Activated CD4-positive, alpha-beta T cell treated with anti-CD3 and anti-CD28 coated beads for 48 hours (primary cell): ENCODE measurements around the gene GOLGA6L9.
"Not testable (repeated sequence)": the region's sequence is repeated elsewhere in the genome, so short reads cannot be mapped to it uniquely, and the experiment has no call there.

Experiments
- DNase-seq: peaks from one replicate; pipeline ENCODE4 v3.0.0-alpha.2; 2020

The GOLGA6L9 gene

GRCh38 chr15:82469381-82469780 lies 39.8 kb downstream of the GOLGA6L9 start:
- not testable (repeated sequence) for DNase-seq

GRCh38 chr15:82472269-82472982 lies 42.8 kb downstream of the GOLGA6L9 start:
- not testable (repeated sequence) for DNase-seq

- DNase-seq = not testable (repeated sequence)
Observed at GRCh38 chr15:82474596-82475325, 45.1 kb downstream of the GOLGA6L9 start.

- DNase-seq = not testable (repeated sequence)
Observed at GRCh38 chr15:82475345-82475967, 45.8 kb downstream of the GOLGA6L9 start.

- not testable (repeated sequence) for DNase-seq
Observed at GRCh38 chr15:82476697-82477342, 47.2 kb downstream of the GOLGA6L9 start.

GRCh38 chr15:82477343-82478057 lies 47.9 kb downstream of the GOLGA6L9 start:
- not testable (repeated sequence) for DNase-seq
